Right ventricle myocardium superior (tissue), 1 donor: Measurements from ENCODE around the gene TSEN15. TPM values are rescaled to one million over a fixed set of nuclear protein-coding genes. Genes with fewer than 3 reads are reported as not detected.

Experiments
- ATAC-seq: fragments of 200-7000 bp; cut with Tn5 transposase; one replicate; pipeline ENCODE4 v1.9.1; 2020; ENCODE audit warnings: mild to moderate bottlenecking; ENCODE audit not compliant: poor library complexity
- DNase-seq: peaks from one replicate; pipeline ENCODE4 v3.0.0-alpha.2; 2020
- intact Hi-C: fragments of 100-400 bp; cut with DNase I; formaldehyde crosslinking; loops from one replicate; pipeline ENCODE4 v1.11.2; 2022
- total RNA-seq: library from RNA; stranded (reverse); fragmentation: NEBNext Ultra II Directional; extraction: Animal tissue kit (Norgen Biotek cat#: 25700); gene quantifications from one replicate; pipeline ENCODE4 v1.2.1, GENCODE V29; 2021
- donor health status: DM: no; HTN: yes; CAD: no; lungs with severe emphysema.

Gene TSEN15
- total RNA-seq, 1 donor from 2014 or later: 25.0 TPM

DNA sequence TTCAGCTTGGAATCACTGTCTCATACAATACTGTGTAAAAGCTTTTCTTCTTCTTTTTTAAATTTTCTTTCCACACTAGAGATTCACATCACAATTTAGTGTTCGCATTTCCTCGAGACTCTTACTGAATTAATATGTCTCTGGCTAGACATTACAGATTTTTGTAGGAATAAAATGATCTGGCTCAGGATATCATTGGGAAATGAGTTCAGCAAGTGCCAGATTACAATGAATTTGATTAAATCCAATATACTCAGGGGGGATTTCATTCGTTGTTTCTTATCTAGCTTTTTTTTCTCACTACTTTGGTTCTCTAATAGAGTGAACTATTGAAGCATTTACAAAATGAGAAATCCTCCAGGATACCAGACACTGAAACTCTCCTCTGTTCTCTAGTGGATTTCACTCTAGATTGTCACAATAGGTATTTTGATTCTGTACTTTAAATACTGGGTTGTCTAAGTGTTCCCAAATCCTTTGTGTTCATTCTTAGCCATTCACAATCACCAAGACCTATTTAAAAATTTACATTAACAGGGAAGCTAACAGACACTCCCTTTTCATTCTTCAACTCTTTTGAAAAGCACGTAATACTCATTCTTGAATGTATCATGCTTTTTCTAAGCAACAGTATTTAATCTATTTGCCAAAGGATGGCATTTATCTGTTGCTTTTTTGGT, 2.8 kb upstream of the TSEN15 start:
- intact Hi-C loops: loop anchor here (10.0 kb wide), 1 partner anchor 114 kb away; no protein-coding TSS in a partner anchor
- DNase-seq (no peak), ATAC-seq (no peak)

GRCh38 chr1:184049291-184049690, 2.2 kb upstream of the TSEN15 start:
- ATAC-seq: no peak
- no peak for DNase-seq
- intact Hi-C loops: loop anchor here (10.0 kb wide), 1 partner anchor 114 kb away; no protein-coding TSS in a partner anchor

DNA sequence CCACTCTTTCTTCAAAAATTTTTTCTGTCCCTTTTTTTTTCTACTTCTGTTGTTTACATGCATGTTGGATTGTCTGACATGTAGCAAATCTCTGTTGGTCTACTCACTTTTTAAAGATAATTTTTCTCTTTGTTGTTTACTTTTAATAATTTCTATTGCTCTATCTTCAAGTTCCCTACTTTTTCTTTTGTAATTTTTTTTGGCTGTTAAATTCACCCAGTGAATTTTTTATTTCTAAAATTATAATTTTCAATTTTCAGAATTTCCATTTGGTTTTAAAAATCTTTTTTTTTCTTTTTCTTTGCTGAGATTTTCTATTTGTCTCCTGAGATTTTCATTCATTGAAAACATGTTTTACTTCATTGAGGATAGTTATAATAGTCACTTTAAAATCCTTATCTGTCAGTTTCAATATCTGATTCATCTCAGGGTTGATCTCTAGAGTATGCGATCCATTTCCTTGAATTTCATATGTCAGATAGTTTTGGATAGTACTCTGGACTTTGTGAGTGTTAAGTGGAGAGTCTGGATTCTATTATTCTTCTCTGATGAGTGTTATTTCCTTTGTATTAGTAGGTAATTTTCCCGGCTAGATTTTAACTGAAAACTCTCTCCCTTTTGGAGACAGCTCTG, 1.6 kb upstream of the TSEN15 start:
- DNase-seq (no peak), ATAC-seq (no peak)
- intact Hi-C loops: loop anchor here (10.0 kb wide), 1 partner anchor 115 kb away; no protein-coding TSS in a partner anchor

- intact Hi-C loops: no loop called here
- DNase-seq: no peak
- ATAC-seq: no peak
Observed at GRCh38 chr1:184050636-184051035, 894 bp upstream of the TSEN15 start.

DNA sequence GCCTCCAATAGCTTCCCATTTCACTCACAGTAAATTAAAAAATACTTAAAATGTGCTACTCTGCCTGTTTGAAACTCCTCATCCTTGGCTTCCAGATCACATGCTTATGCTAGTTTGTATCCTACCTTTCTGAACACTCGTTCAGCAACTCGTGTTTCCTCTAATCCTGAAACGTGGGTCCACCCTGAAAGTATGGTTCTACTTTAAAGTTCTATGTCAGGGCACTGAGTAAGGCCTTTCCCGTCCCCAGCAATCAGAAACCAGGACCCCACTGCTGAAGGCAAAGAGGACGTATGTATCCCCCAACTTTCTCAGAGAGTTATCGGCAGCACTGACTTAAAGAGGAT, 419 bp upstream of the TSEN15 start:
- ATAC-seq: peak; percentile 12
- intact Hi-C loops: no loop called here
- no peak for DNase-seq

- DNase-seq (no peak), ATAC-seq (no peak)
- intact Hi-C loops: no loop called here
Observed at GRCh38 chr1:184052194-184052559, 647 bp downstream of the TSEN15 start.

GRCh38 chr1:184052750-184053149, 1.2 kb downstream of the TSEN15 start:
- ATAC-seq (no peak), DNase-seq (no peak)
- intact Hi-C loops: no loop called here

DNA sequence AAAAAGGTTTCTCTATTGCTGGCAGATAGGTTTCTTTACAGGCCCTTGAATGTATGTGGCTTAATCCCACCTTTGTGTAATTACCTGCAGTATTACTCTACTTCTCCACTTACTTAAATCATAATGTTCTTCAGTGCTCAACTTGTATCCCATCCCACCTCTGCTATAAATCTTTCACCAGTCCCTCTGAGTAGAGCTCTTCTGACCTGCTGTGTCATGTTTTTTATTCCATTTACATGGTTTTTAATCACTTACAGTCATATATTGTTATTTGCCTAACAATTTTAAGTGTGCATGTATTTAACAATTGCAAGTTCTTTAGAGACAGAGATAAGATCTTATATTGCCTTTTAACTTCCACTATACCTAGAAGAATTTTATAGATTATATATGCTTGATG, 2.4 kb downstream of the TSEN15 start:
- no peak for ATAC-seq
- intact Hi-C loops: no loop called here
- no peak for DNase-seq

DNA sequence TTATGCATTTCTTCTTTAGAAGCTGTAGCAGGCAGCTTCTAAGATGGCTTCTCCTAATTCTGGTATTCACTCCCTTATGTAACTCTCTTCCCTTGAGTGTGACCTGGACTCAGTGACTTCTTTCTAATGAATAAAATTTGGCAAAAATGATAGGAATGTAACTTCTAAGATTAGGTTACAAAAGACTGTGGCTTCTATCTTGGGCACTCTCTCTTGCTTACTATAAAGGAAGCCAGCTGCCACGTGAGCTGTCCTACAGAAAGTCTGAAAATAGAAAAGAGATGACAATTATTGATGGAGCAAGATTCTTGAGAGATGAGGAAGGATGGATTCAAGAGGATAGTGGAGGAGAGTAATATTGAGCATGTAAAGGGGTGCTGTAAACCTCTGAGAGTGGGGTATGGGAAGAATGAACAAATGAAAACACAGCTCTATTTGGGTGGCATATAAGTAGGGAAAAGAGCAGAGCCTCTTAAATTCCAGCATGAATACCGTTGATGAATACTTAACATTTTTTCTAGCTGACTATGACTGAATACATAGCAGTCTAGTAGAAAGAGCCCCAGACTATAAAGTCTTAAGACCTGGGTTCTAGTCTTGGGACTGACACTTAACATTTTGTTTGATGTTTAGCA, 5.5 kb downstream of the TSEN15 start:
- ATAC-seq (peak; percentile 12), DNase-seq (no peak)
- intact Hi-C loops: no loop called here

DNA sequence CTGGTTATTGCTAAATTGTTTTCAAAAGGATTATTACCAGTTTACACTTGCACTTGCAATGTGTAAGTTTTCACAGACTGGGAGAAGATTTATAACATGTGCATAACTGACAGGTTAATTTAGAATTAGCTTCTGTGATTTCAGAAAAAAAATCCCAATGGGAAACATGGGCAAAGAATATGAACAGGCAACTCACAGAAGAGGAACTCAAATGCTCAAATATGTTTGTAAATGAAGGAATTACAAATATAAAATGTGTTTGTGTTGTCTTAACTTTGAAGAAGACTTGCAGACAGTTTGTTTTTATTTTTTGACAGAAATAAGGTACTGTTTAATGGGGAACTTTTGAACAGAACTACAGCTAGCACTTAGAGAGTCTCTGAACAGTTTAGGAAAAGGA, 8.4 kb downstream of the TSEN15 start:
- ATAC-seq (no peak), DNase-seq (no peak)
- intact Hi-C loops: no loop called here

DNA sequence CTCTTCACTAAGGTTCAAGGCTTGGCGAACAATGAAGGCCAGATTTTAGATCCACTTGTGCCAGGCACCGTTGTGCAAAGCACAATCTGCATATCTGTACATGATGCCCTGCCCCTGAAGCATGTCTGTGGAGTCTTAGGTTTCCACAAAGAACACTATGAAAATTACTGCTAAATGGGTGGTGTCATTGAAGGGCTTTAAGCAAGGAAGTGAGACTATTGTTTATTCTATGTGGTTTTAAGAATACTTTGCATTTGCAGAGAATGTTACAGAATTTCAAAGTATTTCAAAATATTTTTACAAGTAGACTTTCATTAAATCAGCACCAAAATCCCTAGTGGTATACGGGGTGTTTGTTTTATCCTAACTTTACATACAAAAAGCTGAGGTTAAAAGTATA, 8.8 kb downstream of the TSEN15 start:
- DNase-seq: no peak
- intact Hi-C loops: no loop called here
- no peak for ATAC-seq

DNA sequence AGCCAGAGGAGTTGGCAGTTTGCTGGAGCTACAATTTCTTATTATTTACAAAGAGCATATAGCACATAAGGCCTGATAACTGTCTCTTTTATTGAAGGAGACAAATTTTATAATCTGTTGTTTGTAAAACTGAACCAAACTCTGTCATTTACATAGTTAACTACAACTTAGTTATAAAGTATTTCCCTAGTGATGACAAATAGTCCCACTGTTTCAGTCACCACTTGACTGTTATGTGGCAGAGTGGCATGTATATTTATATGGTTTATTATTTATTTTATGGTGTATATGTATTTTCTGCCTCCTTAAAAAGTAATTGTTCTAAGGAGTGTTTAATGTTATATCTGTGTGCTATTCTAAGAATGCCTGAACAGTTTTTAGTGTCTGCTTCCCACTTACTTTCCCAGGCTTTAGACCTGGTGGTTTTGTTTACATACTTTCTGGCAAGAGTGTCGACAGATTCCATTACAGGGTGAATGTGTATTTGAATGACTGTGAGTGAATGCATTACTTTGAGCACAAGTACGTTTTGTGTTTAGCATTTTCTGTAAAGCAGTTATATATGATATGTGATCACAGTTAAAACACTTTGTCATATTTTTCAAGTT, 10.0 kb downstream of the TSEN15 start:
- ATAC-seq (no peak), DNase-seq (no peak)
- intact Hi-C loops: no loop called here

DNA sequence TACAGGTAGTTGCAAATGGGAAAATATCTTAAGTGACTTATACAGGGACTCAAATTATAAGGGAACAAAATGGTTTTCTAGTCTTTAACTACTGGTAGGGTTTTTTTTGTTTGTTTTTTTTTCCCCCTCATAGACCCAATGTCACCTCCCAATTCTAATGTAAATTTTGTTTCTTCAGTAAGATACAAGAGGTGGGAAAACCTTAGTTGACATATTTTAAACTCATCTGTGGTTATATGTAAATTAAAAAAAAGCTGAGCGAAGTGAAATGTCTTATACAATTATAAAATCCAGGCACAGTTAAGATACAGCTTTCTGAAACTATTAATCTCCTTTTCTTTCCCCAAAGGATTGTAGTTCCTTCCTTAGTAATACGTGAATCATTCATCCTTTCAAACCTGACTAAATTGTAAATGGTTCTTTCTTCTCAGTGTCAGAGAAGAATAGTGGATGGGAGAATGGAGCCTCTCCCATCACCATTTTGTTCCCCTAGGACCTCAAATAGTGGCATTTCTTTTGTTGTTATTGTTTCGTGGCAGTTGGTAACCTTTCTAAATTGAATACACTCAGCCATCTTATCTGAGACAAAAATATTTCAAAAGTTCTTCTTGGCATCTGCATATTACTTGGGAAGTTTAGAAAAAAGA, 11.2 kb downstream of the TSEN15 start:
- no peak for DNase-seq
- no peak for ATAC-seq
- intact Hi-C loops: no loop called here

DNA sequence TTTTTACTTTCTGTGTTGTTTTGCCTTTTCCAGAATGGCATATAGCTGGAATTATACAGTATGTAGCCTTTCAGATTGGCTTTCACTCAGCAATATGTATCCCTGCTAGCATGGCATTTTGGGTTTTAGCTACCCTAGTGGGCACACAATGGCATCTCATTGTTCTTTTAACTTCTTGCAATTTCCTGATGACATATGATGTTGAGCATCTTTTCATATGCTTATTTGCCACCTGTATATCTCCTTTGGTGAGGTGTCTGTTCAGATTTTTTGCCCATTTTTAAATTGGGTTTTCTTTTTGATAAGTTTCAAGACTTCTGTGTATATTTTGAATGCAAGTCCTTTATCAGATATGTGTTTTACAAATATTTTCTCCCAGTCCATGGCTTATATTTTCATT, 14.0 kb downstream of the TSEN15 start:
- ATAC-seq (no peak), DNase-seq (no peak)
- intact Hi-C loops: no loop called here

- DNase-seq (no peak), ATAC-seq (no peak)
- intact Hi-C loops: no loop called here
Observed at GRCh38 chr1:184068354-184068753, 16.8 kb downstream of the TSEN15 start.

DNA sequence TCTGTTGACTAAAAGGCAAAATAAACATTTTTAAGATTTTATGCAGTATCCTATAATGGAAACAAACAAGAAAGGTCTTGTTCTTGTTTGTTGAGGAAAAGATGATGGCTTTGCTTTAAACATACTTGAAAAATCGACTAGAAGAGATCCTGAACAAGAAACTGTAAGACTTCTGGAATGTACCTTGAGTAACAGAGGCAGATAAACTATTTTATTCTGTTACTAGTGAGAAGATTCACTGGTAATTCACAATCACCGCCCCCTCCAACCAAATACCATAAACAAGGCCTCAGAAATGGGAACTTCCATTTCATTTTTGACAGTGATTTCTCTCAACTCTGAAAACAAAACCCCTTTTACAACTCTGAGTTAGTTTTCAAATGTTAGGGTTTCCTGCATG, 18.1 kb downstream of the TSEN15 start:
- ATAC-seq (no peak), DNase-seq (no peak)
- intact Hi-C loops: loop anchor here (10.0 kb wide), 1 partner anchor 615 kb away; no protein-coding TSS in a partner anchor

DNA sequence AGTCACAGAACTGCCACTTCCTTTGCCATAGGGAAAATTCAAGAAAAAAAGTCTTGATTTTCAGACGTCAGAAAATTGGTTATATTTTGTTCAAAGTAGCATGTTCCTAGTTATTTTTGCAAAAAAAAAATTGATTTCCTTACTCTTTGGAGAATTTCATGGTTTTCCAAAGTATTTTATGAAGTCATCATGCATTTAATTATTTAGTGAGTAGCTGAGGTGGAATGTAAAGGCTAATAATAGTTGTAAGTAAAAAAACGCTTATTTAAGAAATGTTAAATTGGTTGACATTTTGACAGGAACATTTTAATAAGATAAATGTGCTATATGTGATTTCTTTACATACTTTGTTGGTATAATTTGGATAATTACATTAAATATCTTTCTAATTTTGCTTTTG, 20.8 kb downstream of the TSEN15 start:
- no peak for ATAC-seq
- intact Hi-C loops: loop anchor here (10.0 kb wide), 1 partner anchor 612 kb away; no protein-coding TSS in a partner anchor

GRCh38 chr1:184074383-184074782, 22.9 kb downstream of the TSEN15 start:
- ATAC-seq (peak; percentile 30), DNase-seq (no peak)

More for the DNA sequence above, 20.8 kb downstream of the TSEN15 start:
- DNase-seq: no peak

More at GRCh38 chr1:184074383-184074782, 22.9 kb downstream of the TSEN15 start:
- intact Hi-C loops: loop anchor here (2.0 to 10.0 kb wide), 2 partner anchors 148 to 610 kb away; no protein-coding TSS in a partner anchor
